Right lobe of liver (tissue), 6 donors: ENCODE measurements around the gene MIEF1. TPM values are rescaled to one million over a fixed set of nuclear protein-coding genes. Genes with fewer than 3 reads are reported as not detected.
A peak's percentile ranks its signal among the peaks of the same experiment; 100 is the strongest.

ENCODE experiments used
- ATAC-seq, 4 donors: fragments of 200-7000 bp; cut with Tn5 transposase; one replicate each; pipeline ENCODE4 v1.9.1; 2020; ENCODE audit warnings: mild to moderate bottlenecking in 4 of 4, moderate library complexity in 4 of 4
- DNase-seq, 3 donors: peaks; one replicate each; pipeline ENCODE4 v3.0.0-alpha.2; 2020
- H3K27ac ChIP-seq, 3 donors: fragments of 200-600 bp; one replicate each; pipeline ENCODE4 v1.8.0; 2022
- H3K27me3 ChIP-seq, 2 donors: fragments of 200-600 bp; one replicate each; pipeline ENCODE4 v1.8.0; 2022
- H3K36me3 ChIP-seq, 4 donors: fragments of 200-600 bp; sonication (generic) in 1 of 4; one replicate each; pipeline versions ENCODE4 v1.5.1 to v1.8.0; 2017 to 2022; ENCODE audit warnings: control low read depth in 1 of 4
- H3K4me1 ChIP-seq, 4 donors: fragments of 200-600 bp; sonication (generic) in 1 of 4; one replicate each; pipeline versions ENCODE4 v1.5.1 to v1.8.0; 2017 to 2022; ENCODE audit warnings: control low read depth in 1 of 4
- H3K4me3 ChIP-seq, 3 donors: fragments of 200-600 bp; one replicate each; pipeline ENCODE4 v1.8.0; 2022
- H3K9me3 ChIP-seq, 4 donors: fragments of 200-600 bp; sonication (generic) in 1 of 4; one replicate each; pipeline versions ENCODE4 v1.5.1 to v1.8.0; 2017 to 2022; ENCODE audit warnings: control low read depth in 1 of 4
- POLR2A ChIP-seq: fragments of 450-650 bp; IDR thresholded peaks from one replicate; pipeline ENCODE4 v1.6.1; 2017; ENCODE audit warnings: antibody characterized with exemption, mild to moderate bottlenecking
- WGBS: methylation state at CpG from one replicate; pipeline ENCODE4 v1.1.6; 2018; ENCODE audit warnings: low coverage, low lambda C conversion rate; ENCODE audit not compliant: insufficient coverage; ENCODE audit errors: missing lambda C conversion rate; 5-methylcytosine and 5-hydroxymethylcytosine counted together
- intact Hi-C, 2 donors: fragments of 100-400 bp; cut with DNase I; formaldehyde crosslinking; loops; one replicate each; pipeline versions ENCODE4 v1.11.2 to v1.14.1; 2022
- total RNA-seq, 6 experiments: library from RNA; depleted of rRNA in 2 of 6; stranded (reverse); fragments of >200 nt in 2 of 6; fragmentation: NEBNext Ultra II Directional in 3 of 6; extraction: Animal tissue kit (Norgen Biotek cat#: 25700) in 3 of 6; gene quantifications; one replicate each; pipeline versions ENCODE4 v1.1.0 to v1.2.4, GENCODE V29; 2016 to 2023
- TF ChIP-seq, protein P1 (sequence below), 4 donors: fragments of 200-600 bp in 3 of 4; fragments of 450-650 bp in 1 of 4; IDR thresholded peaks; one replicate each; pipeline versions ENCODE4 v1.5.1 to v1.8.0; 2016 to 2022; ENCODE audit warnings: antibody characterized with exemption in 4 of 4, mild to moderate bottlenecking in 2 of 4
- donor health status: DM: no; HTN: yes; CAD: no.
- donor health status: DM: no; HTN: no; CAD: no.
- donor health status: DM: no; HTN: no; CAD: no.
- donor health status: DM: no; HTN: yes; CAD: no.
- donor health status: DM: no; HTN: yes; CAD: no.

MIEF1 gene
- total RNA-seq, 6 experiments from 2014 or later: 17.4 to 24.4 (median 21.5) TPM

- Histone ChIP-seq H3K27me3 (peaks cover 5 to 7% of the 10 kb centered on the region in 2 donors), H3K27ac (no peak overlapping the region), H3K4me3 (no peak overlapping the region), H3K36me3 (no peaks in the 10 kb centered on the region), H3K9me3 (no peaks in the 10 kb centered on the region), H3K4me1 (peaks cover 0 to 5% (median 0%) of the 10 kb centered on the region in 4 donors)
- no peak for TF ChIP-seq POLR2A
- TF ChIP-seq, protein P1, sequence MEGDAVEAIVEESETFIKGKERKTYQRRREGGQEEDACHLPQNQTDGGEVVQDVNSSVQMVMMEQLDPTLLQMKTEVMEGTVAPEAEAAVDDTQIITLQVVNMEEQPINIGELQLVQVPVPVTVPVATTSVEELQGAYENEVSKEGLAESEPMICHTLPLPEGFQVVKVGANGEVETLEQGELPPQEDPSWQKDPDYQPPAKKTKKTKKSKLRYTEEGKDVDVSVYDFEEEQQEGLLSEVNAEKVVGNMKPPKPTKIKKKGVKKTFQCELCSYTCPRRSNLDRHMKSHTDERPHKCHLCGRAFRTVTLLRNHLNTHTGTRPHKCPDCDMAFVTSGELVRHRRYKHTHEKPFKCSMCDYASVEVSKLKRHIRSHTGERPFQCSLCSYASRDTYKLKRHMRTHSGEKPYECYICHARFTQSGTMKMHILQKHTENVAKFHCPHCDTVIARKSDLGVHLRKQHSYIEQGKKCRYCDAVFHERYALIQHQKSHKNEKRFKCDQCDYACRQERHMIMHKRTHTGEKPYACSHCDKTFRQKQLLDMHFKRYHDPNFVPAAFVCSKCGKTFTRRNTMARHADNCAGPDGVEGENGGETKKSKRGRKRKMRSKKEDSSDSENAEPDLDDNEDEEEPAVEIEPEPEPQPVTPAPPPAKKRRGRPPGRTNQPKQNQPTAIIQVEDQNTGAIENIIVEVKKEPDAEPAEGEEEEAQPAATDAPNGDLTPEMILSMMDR (IDR thresholded peaks at IDR 0.05): no peak
- no peak for DNase-seq
- intact Hi-C loops: no loop called here
- no peak for ATAC-seq
- WGBS: 14% methylated on average over 8 of the region's 72 CpGs
These were observed 55.1 kb downstream of the MIEF1 start for GRCh38 chr22:39556970-39557841.

DNA sequence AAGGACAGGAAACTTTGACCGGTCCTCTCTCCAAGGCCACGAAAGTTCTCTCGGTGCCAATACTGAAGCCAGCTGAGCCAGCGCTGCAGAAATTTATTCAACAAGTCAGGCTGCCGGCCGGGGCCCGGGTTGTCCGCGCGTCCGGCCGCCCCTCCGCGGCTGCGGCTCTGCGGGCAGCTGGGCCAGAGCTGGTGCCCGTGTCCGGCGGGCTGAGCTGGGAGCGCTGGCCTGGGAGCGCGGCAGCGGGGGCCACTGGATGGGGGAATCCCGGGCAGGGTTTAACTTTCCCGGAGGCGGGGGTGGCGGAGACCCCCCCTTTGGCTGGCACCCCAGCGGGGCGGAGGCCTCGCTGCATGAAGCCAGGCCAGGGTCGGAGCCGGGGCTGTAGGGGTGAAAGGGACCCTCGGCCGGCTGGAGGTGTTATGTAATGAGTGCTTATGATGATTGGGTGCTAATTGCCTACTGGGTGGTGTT lies 56.2 kb downstream of the MIEF1 start:
- H3K4me3 ChIP-seq: no peak overlapping the region
- no peaks in the 10 kb centered on the region for H3K36me3 ChIP-seq
- DNase-seq (no peak), ATAC-seq (no peak)
- no peaks in the 10 kb centered on the region for H3K9me3 ChIP-seq
- peaks cover 5 to 7% of the 10 kb centered on the region in 2 donors for H3K27me3 ChIP-seq
- intact Hi-C loops: no loop called here
- no peak for TF ChIP-seq POLR2A
- TF ChIP-seq, protein P1 (IDR thresholded peaks at IDR 0.05): no peak
- 8% methylated on average over 27 of the region's 34 CpGs for WGBS
- H3K27ac ChIP-seq: no peak overlapping the region
- H3K4me1 ChIP-seq: peaks cover 0 to 5% (median 0%) of the 10 kb centered on the region in 4 donors

- no peak for ATAC-seq
- Histone ChIP-seq H3K9me3 (no peaks in the 10 kb centered on the region), H3K4me1 (peaks cover 0 to 5% (median 0%) of the 10 kb centered on the region in 4 donors), H3K36me3 (no peaks in the 10 kb centered on the region), H3K27me3 (peaks cover 5 to 7% of the 10 kb centered on the region in 2 donors), H3K4me3 (no peak overlapping the region), H3K27ac (no peak overlapping the region)
- no CpG with 5 or more reads among the region's 14 CpGs for WGBS
- no peak for DNase-seq
- intact Hi-C loops: no loop called here
- TF ChIP-seq POLR2A: no peak
These were observed 56.9 kb downstream of the MIEF1 start for GRCh38 chr22:39558950-39559349.

GRCh38 chr22:39559456-39560105 lies 57.5 kb downstream of the MIEF1 start:
- WGBS: 24% methylated on average over 9 of the region's 11 CpGs
- Histone ChIP-seq H3K4me1 (peaks cover 0 to 5% (median 0%) of the 10 kb centered on the region in 4 donors), H3K27ac (no peak overlapping the region), H3K27me3 (peaks cover 5 to 7% of the 10 kb centered on the region in 2 donors), H3K36me3 (no peaks in the 10 kb centered on the region), H3K4me3 (no peak overlapping the region), H3K9me3 (no peaks in the 10 kb centered on the region)
- TF ChIP-seq, protein P1 (IDR thresholded peaks at IDR 0.05): peak in 3 of 4 donors; percentile 10 to 21 (median 18)
- TF ChIP-seq POLR2A: no peak
- intact Hi-C loops: no loop called here
- no peak for DNase-seq
- no peak for ATAC-seq

- Histone ChIP-seq H3K36me3 (no peaks in the 10 kb centered on the region), H3K9me3 (no peaks in the 10 kb centered on the region), H3K27me3 (peaks cover 5 to 7% of the 10 kb centered on the region in 2 donors), H3K4me3 (no peak overlapping the region), H3K27ac (no peak overlapping the region), H3K4me1 (peaks cover 0 to 5% (median 0%) of the 10 kb centered on the region in 4 donors)
- intact Hi-C loops: no loop called here
- TF ChIP-seq, protein P1 (IDR thresholded peaks at IDR 0.05): no peak
- TF ChIP-seq POLR2A: no peak
- no peak for ATAC-seq
- 50% methylated on average over 6 of the region's 6 CpGs for WGBS
- no peak for DNase-seq
These were observed 58.0 kb downstream of the MIEF1 start for GRCh38 chr22:39560127-39560526.
